ENCODE measurements around the gene DUSP8. TPM values are rescaled to one million over a fixed set of nuclear protein-coding genes. Genes with fewer than 3 reads are reported as not detected.

DUSP8 gene
- total RNA-seq, 1 experiment from 2014 or later: 0.69 TPM

DNA sequence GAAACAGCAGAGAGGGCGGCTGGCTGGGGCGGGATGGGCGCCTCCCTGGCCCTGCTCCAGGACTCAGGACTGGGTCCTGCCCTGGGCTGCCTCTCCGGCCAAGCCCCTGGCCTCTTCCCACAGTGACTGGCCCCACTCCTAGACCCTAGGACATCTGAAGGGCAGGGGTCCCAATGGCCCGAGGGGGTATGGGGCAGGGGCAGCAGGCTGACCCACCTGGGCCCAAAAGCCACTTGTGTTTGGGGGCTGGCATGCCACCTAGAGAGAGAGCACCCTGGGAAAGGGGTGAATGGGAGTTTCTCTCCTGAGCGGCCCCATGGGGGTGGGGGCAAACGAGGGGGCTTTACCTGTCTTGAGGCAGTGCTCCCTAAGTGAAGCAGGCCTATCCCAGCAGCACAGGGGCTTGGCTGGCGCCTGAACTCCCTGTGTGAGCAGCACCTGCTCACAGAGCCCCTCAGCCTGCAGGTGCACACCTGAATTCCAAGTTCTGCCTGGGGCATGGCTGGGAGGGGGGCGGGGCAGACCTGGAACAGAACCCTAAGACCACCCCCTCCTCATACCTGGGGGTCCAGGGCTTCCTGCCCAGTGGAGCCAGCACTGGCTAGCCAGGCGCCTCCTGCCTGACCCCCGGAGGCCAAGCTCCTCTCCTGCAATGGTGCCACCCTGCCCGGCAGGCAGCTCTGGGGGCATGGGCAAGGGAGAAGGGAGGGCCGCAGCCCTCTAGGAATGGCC lies 16.9 kb downstream of the DUSP8 start:
- no peak for DNase-seq (ENCODE audit: low read depth)

- no peak for DNase-seq (ENCODE audit: low read depth)
These were observed 18.1 kb downstream of the DUSP8 start for GRCh38 chr11:1553808-1554594.

DNA sequence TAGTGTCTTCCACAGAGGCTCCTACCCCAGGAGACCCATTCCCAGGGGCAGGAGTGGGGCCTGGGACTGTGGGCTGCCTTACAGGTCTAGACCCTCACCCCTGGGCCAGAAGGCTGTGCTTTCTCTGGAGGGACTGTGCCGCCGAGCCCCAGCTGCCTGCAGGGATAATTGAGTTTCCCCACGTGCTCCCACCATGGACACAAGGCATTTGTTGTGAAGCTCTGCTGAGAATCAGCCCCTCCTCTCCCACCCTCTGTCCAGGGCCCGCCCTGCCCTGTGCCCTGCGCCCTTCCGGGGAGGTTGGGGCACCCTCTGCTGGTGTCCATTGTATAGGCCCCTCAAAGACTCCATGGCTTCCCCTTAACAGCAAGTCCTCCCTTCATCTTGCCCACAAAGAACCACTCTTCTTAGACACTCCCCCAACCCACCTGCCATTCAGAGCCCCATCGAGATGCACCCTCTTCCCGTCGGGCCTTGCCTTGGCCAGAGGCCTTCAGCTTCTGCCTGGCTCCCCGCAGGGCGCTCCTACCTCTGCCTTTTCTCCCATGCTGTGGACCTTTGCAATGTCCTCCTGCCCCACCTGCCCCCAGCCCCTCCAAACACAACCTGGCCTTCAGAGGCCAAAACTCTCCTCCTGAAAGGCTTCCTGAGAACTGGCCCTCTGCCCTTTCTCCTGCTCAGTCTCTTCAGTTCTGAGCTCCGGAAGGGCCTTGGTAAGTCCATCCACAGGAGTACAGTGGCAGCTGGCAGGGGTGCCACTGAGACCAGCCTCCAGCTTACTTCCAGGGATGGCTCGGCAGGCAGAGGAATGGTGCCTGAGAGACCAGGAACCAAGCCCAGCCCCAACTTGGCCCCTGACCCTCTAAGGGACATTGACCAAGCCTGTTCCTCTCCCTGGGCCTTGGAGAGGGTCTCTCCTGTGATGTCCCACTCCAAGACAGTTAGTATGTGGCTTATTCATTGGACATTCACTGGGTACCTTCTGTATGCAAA lies 22.4 kb downstream of the DUSP8 start:
- DNase-seq (ENCODE audit: low read depth): no peak

DNA sequence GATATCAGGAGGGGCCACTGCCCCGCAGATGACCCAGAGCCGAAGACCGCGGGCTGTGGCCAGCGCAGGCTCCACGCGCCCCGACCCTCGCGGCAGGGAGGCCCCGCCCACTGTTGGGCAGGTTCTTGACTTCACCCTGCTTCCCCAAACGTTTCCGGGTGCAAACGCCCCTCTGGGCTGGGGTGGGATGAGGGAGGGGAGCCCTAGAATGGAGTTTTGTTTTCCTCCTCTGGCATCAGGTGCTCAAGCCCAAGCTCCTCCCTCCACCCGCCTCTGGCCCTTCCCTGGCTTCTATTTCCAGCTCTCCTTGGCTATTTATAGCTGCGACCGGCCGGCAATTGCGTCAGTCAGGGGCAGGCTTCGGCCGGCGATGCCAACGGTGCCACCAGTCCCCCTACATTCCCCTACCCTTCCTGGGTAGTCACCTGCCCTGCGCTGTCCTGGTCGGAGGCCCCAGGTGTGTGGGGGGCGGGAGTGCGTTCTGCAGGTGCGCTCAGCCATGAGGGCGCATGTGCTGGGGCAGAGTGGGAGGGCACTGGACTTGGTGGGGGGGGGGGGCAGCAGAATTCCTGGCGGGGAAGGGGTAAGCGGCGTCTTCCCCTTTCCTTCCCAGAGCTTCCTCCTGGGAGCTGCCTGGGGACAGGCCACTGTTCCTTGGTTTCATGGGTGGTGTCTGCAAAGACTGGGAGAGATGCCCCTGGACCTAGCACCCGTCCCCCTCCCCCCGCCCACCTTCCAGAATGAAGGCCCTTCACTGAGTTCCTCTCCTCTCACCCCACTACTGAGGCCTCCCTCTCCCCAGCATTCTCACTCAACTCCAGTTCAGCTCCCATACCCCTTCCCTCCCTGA lies 23.6 kb downstream of the DUSP8 start:
- DNase-seq (ENCODE audit: low read depth): peak; percentile 45

GRCh38 chr11:1547467-1548098 lies 24.5 kb downstream of the DUSP8 start:
- peak; percentile 18 for DNase-seq (ENCODE audit: low read depth)

DNA sequence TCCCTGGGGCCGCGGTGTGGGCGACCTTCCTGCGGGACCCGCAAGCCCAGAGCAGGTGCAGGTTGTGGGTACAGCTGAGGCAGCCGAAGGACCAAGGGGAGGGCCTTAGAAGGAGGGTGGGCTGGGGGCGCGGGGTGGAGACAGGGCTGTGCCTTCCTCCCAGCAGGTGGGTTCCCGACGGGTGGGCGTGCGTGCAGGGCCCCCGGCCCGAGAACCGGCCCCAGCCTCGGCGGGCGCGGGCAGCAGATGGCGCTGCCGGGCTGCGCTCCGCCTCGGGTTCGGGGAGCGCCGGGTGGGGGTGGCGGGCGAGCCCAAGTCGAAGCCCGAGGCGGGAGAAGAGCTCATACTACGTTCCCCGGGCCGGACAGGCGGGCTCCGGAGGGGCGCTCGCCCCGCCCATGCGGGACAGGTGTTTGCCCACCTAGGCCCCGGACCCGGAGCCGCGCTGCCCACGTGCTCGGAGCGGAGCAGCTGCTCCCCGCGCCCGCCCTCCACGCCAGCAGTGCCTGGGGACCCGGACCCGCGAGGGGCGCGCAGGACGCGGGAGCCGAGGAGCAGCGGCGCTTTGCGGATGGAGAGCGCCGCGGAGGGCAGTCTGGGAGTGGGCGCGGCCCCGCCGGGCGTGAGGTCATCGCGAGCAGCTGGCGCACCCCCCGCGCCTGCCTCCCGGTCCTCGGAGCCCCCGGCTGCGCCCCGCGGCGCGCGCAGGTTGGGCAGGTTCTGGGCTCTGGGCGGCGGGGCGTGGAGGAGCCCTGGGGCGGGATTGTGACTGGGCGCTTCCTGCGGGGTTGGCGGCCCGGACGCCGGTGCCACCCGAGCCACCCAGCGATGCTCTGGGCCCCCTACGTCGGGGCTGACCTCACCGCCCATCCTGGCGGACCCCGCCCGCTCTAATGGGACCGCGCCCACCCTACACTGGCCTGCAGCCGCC lies 25.3 kb downstream of the DUSP8 start:
- peak; percentile 68 for DNase-seq (ENCODE audit: low read depth)

DNA sequence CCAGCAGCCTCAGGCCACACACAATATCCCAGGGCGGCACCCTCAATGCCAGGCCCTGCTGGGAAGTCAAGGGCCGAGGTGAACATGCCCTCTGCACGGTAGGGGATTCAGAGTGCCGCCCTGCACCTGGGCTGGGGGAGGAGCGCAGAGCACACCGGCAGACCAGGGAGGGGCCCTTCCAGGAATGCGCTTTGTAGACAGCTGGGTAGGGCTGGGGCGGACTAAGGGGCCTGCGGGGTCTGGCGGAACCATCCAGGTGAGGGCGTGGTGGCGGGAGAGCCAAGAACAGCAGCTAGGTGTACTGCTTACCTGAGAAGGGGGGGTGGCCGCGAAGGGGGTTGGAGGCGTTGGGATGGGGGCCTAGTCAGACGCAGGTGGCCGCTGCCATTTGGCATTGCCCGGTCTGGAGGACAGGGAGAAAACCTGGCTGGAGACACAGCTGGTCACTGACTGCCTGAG lies 26.0 kb downstream of the DUSP8 start:
- DNase-seq (ENCODE audit: low read depth): no peak

GRCh38 chr11:1545432-1545831 lies 26.6 kb downstream of the DUSP8 start:
- DNase-seq (ENCODE audit: low read depth): no peak

GRCh38 chr11:1544536-1544935 lies 27.5 kb downstream of the DUSP8 start:
- DNase-seq (ENCODE audit: low read depth): no peak

GRCh38 chr11:1543606-1544263 lies 28.3 kb downstream of the DUSP8 start:
- no peak for DNase-seq (ENCODE audit: low read depth)

- no peak for DNase-seq (ENCODE audit: low read depth)
These were observed 29.8 kb downstream of the DUSP8 start for GRCh38 chr11:1542267-1542666.

- DNase-seq (ENCODE audit: low read depth): no peak
These were observed 30.4 kb downstream of the DUSP8 start for GRCh38 chr11:1541474-1542204.

GRCh38 chr11:1540074-1540473 lies 32.0 kb downstream of the DUSP8 start:
- DNase-seq (ENCODE audit: low read depth): no peak

- DNase-seq (ENCODE audit: low read depth): no peak
These were observed 33.9 kb downstream of the DUSP8 start for GRCh38 chr11:1538153-1538552.

- DNase-seq (ENCODE audit: low read depth): no peak
These were observed 35.8 kb downstream of the DUSP8 start for GRCh38 chr11:1536065-1536843.

GRCh38 chr11:1534682-1535081 lies 37.4 kb downstream of the DUSP8 start:
- peak; percentile 74 for DNase-seq (ENCODE audit: low read depth)

DNA sequence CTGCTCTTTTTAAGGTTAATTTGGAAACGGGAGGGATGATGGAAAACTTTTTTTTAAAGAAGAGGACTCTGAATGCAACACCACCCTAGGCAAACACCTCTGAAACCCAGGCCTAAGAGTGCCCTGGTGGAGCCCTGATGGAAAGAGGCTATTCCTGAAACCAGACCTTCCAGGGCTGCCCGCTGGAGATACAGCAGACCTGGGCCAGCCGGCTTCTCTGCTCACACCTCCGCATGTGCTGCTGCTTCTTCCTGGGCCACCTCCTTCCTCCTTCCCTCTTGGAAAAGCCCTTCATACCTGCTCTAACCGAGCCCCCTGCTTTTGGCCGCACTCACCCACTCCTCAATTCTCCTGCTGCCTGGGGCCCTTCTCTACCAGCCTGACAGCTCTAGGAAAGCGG lies 37.9 kb downstream of the DUSP8 start:
- no peak for DNase-seq (ENCODE audit: low read depth)

Measured in Daoy (cell line).